Measurements from ENCODE around the gene TNKS1BP1.
"Not testable (repeated sequence)": the region's sequence is repeated elsewhere in the genome, so short reads cannot be mapped to it uniquely, and the experiment has no call there.

The TNKS1BP1 gene

GRCh38 chr11:57294225-57295131 is 30.3 kb downstream of the TNKS1BP1 start:
- no peak for DNase-seq (ENCODE audit: low read depth in 1 of 2, low spot score in 1 of 2)

- DNase-seq (ENCODE audit: low read depth in 1 of 2, low spot score in 1 of 2) = no peak
Observed at GRCh38 chr11:57290288-57290687, 34.5 kb downstream of the TNKS1BP1 start.

GRCh38 chr11:57288771-57289579 is 35.8 kb downstream of the TNKS1BP1 start:
- no peak for DNase-seq (ENCODE audit: low read depth in 1 of 2, low spot score in 1 of 2)

GRCh38 chr11:57287884-57288283 is 36.9 kb downstream of the TNKS1BP1 start:
- no peak for DNase-seq (ENCODE audit: low read depth in 1 of 2, low spot score in 1 of 2)

- no peak for DNase-seq (ENCODE audit: low read depth in 1 of 2, low spot score in 1 of 2)
Observed at GRCh38 chr11:57283231-57283990, 41.3 kb downstream of the TNKS1BP1 start.

- not testable (repeated sequence) for DNase-seq (ENCODE audit: low read depth in 1 of 2, low spot score in 1 of 2)
Observed at GRCh38 chr11:57281546-57281945, 43.2 kb downstream of the TNKS1BP1 start.

GRCh38 chr11:57279116-57279515 is 45.6 kb downstream of the TNKS1BP1 start:
- DNase-seq (ENCODE audit: low read depth in 1 of 2, low spot score in 1 of 2) = no peak

GRCh38 chr11:57278721-57279095 is 46.0 kb downstream of the TNKS1BP1 start:
- DNase-seq (ENCODE audit: low read depth in 1 of 2, low spot score in 1 of 2) = no peak

- peak in 1 of 2 donors; percentile 8 for DNase-seq (ENCODE audit: low read depth in 1 of 2, low spot score in 1 of 2)
Observed at GRCh38 chr11:57277845-57278720, 46.7 kb downstream of the TNKS1BP1 start.

GRCh38 chr11:57276971-57277675 is 47.6 kb downstream of the TNKS1BP1 start:
- DNase-seq (ENCODE audit: low read depth in 1 of 2, low spot score in 1 of 2) = no peak

GRCh38 chr11:57276169-57276970 is 48.4 kb downstream of the TNKS1BP1 start:
- no peak for DNase-seq (ENCODE audit: low read depth in 1 of 2, low spot score in 1 of 2)

GRCh38 chr11:57275582-57275981 is 49.2 kb downstream of the TNKS1BP1 start:
- DNase-seq (ENCODE audit: low read depth in 1 of 2, low spot score in 1 of 2) = no peak

GRCh38 chr11:57274904-57275498 is 49.8 kb downstream of the TNKS1BP1 start:
- DNase-seq (ENCODE audit: low read depth in 1 of 2, low spot score in 1 of 2) = no peak

- no peak for DNase-seq (ENCODE audit: low read depth in 1 of 2, low spot score in 1 of 2)
Observed at GRCh38 chr11:57273448-57274058, 51.2 kb downstream of the TNKS1BP1 start.

- DNase-seq (ENCODE audit: low read depth in 1 of 2, low spot score in 1 of 2) = no peak
Observed at GRCh38 chr11:57269571-57270021, 55.2 kb downstream of the TNKS1BP1 start.

GRCh38 chr11:57266157-57266556 is 58.6 kb downstream of the TNKS1BP1 start:
- no peak for DNase-seq (ENCODE audit: low read depth in 1 of 2, low spot score in 1 of 2)

- DNase-seq (ENCODE audit: low read depth in 1 of 2, low spot score in 1 of 2) = no peak
Observed at GRCh38 chr11:57263351-57263750, 61.4 kb downstream of the TNKS1BP1 start.

GRCh38 chr11:57262157-57262556 is 62.6 kb downstream of the TNKS1BP1 start:
- no peak for DNase-seq (ENCODE audit: low read depth in 1 of 2, low spot score in 1 of 2)
